T-cell (primary cell): ENCODE results near the gene PRDM16. TPM values are rescaled to one million over a fixed set of nuclear protein-coding genes. Genes with fewer than 3 reads are reported as not detected.

Experiments used
- ATAC-seq, 4 experiments: fragments of 200-7000 bp in 3 of 4; fragments of 150-1000 bp in 1 of 4; cut with Tn5 transposase; replicated peaks in 1 of 4; 1 replicate in 3 of 4; 2 replicates in 1 of 4; pipeline ENCODE4 v1.10.0; 2021; ENCODE audit warnings: moderate library complexity in 3 of 4, mild to moderate bottlenecking in 2 of 4, moderate number of reproducible peaks in 1 of 4
- CTCF ChIA-PET, 2 donors: fragments of 300-600 bp; sonication (Branson Sonifier 250); formaldehyde crosslinking; loops; one replicate each; lab custom pipeline; 2022; ENCODE audit warnings: antibody characterized with exemption in 2 of 2; lab: Charles Lee
- POLR2A ChIA-PET, 2 donors: fragments of 300-600 bp; sonication (Branson Sonifier 250); formaldehyde crosslinking; loops; one replicate each; lab custom pipeline; 2022; ENCODE audit warnings: antibody characterized with exemption in 2 of 2; lab: Charles Lee
- DNase-seq, 35 experiments: peaks; one replicate each; pipeline versions ENCODE4 v3.0.0 to v3.0.0-alpha.2; 2013 to 2023
- H3K27ac ChIP-seq: one replicate; pipeline ENCODE4 v1.5.1; 2013; ENCODE audit warnings: low read length
- H3K27me3 ChIP-seq, 2 experiments: replicated peaks in 1 of 2; 1 replicate in 1 of 2; 2 replicates in 1 of 2; pipeline versions ENCODE4 v1.6.1 to v1.7.0; 2013; ENCODE audit warnings: low read length in 1 of 2, mixed read lengths in 1 of 2; ENCODE audit not compliant: control insufficient read depth in 2 of 2, insufficient read depth in 2 of 2; ENCODE audit errors: extremely low read depth in 1 of 2
- H3K36me3 ChIP-seq, 2 donors: 1 replicate in 1 of 2; 2 replicates in 1 of 2; pipeline versions ENCODE4 v1.6.1 to v1.7.0; 2013; ENCODE audit warnings: low read length in 1 of 2; ENCODE audit not compliant: control insufficient read depth in 2 of 2, insufficient read depth in 1 of 2; ENCODE audit errors: extremely low read depth in 1 of 2
- H3K4me1 ChIP-seq, 2 experiments: 1 replicate in 1 of 2; 2 replicates in 1 of 2; pipeline versions ENCODE4 v1.6.1 to v1.7.0; 2013; ENCODE audit warnings: low read length in 2 of 2, mixed read lengths in 1 of 2; ENCODE audit not compliant: insufficient read depth in 2 of 2, control insufficient read depth in 1 of 2; ENCODE audit errors: extremely low read depth in 1 of 2
- H3K4me3 ChIP-seq, 2 donors: 1 replicate in 1 of 2; 2 replicates in 1 of 2; pipeline versions ENCODE4 v1.5.1 to v1.7.0; 2013; ENCODE audit warnings: mild to moderate bottlenecking in 2 of 2, low read length in 1 of 2, moderate library complexity in 1 of 2; ENCODE audit not compliant: control insufficient read depth in 1 of 2; ENCODE audit errors: extremely low read depth in 1 of 2
- H3K9me3 ChIP-seq: 2 replicates; pipeline ENCODE4 v1.7.0; 2013
- H3K27ac Mint-ChIP-seq, 2 donors: one replicate each; pipeline ENCODE4 v1.8.0; 2020 to 2021; ENCODE audit warnings: mild to moderate bottlenecking in 2 of 2, mixed read lengths in 2 of 2
- H3K27me3 Mint-ChIP-seq, 2 donors: one replicate each; pipeline ENCODE4 v1.8.0; 2021 to 2022; ENCODE audit warnings: mixed read lengths in 2 of 2
- H3K36me3 Mint-ChIP-seq: one replicate; pipeline ENCODE4 v1.8.0; 2021; ENCODE audit warnings: mixed read lengths
- H3K4me1 Mint-ChIP-seq, 3 donors: one replicate each; pipeline ENCODE4 v1.8.0; 2020 to 2022; ENCODE audit warnings: mixed read lengths in 3 of 3, mild to moderate bottlenecking in 1 of 3
- H3K4me3 Mint-ChIP-seq, 3 donors: one replicate each; pipeline ENCODE4 v1.8.0; 2020 to 2022; ENCODE audit warnings: mild to moderate bottlenecking in 3 of 3, mixed read lengths in 3 of 3, moderate library complexity in 3 of 3
- H3K9me3 Mint-ChIP-seq, 3 donors: one replicate each; pipeline ENCODE4 v1.8.0; 2020 to 2022; ENCODE audit warnings: mixed read lengths in 3 of 3
- WGBS: methylation state at CpG from one replicate; pipeline ENCODE4 v1.1.5; 2013; ENCODE audit warnings: missing lambda C conversion rate; ENCODE audit not compliant: insufficient coverage; 5-methylcytosine and 5-hydroxymethylcytosine counted together
- total RNA-seq, 35 experiments: library from RNA in 6 of 35; stranded (reverse) in 6 of 35; fragments of 120-200 nt in 1 of 35; gene quantifications; one replicate each; pipeline versions ENCODE4 v1.2.1 to v1.2.4 and lab custom pipeline; 2013 to 2026

The PRDM16 gene
- total RNA-seq, 5 donors from 2014 or later (not counting 1 experiment from before 2014, with no cell fraction given) = 0.15 to 0.70 (median 0.24) TPM; not detected in 1

DNA sequence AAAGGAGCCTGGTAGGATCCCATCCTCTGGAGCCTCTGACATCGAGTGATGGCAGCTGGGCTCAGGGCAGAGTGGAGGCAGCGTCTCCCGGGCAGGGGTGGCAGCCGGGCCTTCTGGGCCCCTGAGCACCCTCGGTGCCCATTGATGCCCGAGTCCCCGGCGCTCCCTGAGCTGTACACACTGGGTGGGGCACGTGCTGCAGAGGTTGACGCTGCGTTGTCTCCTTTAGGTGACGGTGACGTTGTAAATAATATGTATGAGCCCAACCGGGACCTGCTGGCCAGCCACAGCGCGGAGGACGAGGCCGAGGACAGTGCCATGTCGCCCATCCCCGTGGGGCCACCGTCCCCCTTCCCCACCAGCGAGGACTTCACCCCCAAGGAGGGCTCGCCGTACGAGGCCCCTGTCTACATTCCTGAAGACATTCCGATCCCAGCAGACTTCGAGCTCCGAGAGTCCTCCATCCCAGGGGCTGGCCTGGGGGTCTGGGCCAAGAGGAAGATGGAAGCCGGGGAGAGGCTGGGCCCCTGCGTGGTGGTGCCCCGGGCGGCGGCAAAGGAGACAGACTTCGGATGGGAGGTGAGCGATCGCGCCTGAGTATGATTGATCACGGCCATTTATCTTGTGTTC is 117.0 kb downstream of the PRDM16 start:
- H3K27ac ChIP-seq = no peak overlapping the region
- ATAC-seq = no peak
- peaks cover 15 to 51% of the 10 kb centered on the region in 2 donors for H3K27me3 Mint-ChIP-seq

DNA sequence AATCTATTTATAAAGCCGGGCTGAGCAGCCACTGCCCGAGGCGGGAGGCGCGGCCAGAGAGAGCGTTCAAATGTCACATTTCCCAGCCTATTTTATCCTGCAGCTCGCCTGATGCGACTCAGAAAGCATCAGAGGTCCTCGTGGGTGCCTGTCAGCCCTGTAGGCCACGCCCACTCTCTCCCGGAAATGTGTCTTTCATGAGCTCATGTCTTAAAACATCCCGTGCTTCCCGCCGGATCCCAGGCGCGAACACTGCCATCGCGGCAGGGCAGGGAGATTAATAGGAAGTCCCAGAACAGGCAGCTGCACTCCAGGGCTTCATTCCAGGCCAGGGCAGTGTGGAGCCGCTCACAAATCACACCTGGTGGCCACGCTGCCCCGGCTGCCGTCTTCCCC is 117.5 kb downstream of the PRDM16 start:
- H3K27ac Mint-ChIP-seq = no peak overlapping the region
- POLR2A ChIA-PET = no interaction called here
- no peaks in the 10 kb centered on the region for H3K36me3 Mint-ChIP-seq
- 84% methylated on average over 22 of the region's 22 CpGs for WGBS
- H3K4me1 Mint-ChIP-seq = no peaks in the 10 kb centered on the region
- H3K9me3 Mint-ChIP-seq = no peaks in the 10 kb centered on the region
- ATAC-seq = no peak
- no peak overlapping the region for H3K27ac ChIP-seq
- no peak overlapping the region for H3K4me3 ChIP-seq
- CTCF ChIA-PET = no interaction called here
- no peaks in the 10 kb centered on the region for H3K36me3 ChIP-seq
- no peak for DNase-seq
- no peaks in the 10 kb centered on the region for H3K9me3 ChIP-seq
- H3K27me3 Mint-ChIP-seq = peaks cover 15 to 51% of the 10 kb centered on the region in 2 donors
- no peak overlapping the region for H3K4me3 Mint-ChIP-seq
- H3K27me3 ChIP-seq = peaks cover 0 to 91% of the 10 kb centered on the region in 2 experiments
- H3K4me1 ChIP-seq = no peaks in the 10 kb centered on the region

More for the DNA sequence above, 117.0 kb downstream of the PRDM16 start:
- Histone ChIP-seq H3K27me3 (peaks cover 0 to 89% of the 10 kb centered on the region in 2 experiments), H3K4me3 (no peak overlapping the region), H3K36me3 (no peaks in the 10 kb centered on the region), H3K9me3 (no peaks in the 10 kb centered on the region), H3K4me1 (no peaks in the 10 kb centered on the region)
- no peak overlapping the region for H3K27ac Mint-ChIP-seq
- POLR2A ChIA-PET = no interaction called here
- no peaks in the 10 kb centered on the region for H3K9me3 Mint-ChIP-seq
- CTCF ChIA-PET = no interaction called here
- H3K36me3 Mint-ChIP-seq = no peaks in the 10 kb centered on the region
- no peaks in the 10 kb centered on the region for H3K4me1 Mint-ChIP-seq
- DNase-seq = no peak
- WGBS = 88% methylated on average over 33 of the region's 38 CpGs
- H3K4me3 Mint-ChIP-seq = no peak overlapping the region

DNA sequence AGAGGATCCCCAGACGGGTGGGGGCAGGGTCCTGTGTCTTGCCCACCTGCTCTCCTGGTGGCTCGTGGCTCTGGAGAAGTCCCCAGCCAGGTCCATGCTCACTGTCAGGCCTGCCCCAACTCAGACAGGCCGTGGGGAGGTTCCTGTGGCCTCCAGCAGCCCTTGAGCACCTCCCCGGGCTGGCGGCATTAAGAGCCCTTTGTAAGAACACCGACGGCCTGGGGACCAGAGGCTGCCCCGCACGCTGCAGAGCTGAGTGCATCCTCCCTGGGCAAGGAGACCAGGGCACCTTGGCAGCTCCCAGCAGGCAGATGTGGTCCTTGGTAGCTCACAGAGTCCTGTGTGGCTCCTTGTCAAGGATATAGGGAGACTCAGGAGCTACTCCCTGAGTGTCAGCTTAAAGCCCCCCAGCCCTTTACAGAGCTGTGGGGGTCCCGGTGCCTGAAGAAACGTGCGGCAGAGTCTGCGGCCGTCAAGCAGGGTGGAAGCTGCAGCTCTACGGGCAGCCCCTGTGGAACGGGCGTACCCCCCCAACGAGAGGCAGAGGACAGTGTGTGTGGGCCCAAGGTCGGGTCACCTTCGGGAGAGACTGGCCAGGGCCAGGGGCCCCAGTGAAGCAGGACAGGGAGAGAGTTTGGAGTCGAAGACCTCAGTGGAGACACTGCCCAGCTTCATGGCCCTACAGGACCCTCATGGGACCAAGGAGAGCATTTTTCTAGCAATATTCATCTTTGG is 118.6 kb downstream of the PRDM16 start:
- Histone ChIP-seq H3K27ac (no peak overlapping the region), H3K4me3 (no peak overlapping the region), H3K27me3 (peaks cover 0 to 89% of the 10 kb centered on the region in 2 experiments), H3K4me1 (no peaks in the 10 kb centered on the region), H3K36me3 (no peaks in the 10 kb centered on the region), H3K9me3 (no peaks in the 10 kb centered on the region)
- H3K4me3 Mint-ChIP-seq = no peak overlapping the region
- H3K9me3 Mint-ChIP-seq = no peaks in the 10 kb centered on the region
- 75% methylated on average over 18 of the region's 21 CpGs for WGBS
- POLR2A ChIA-PET = no interaction called here
- no peak overlapping the region for H3K27ac Mint-ChIP-seq
- peaks cover 15 to 51% of the 10 kb centered on the region in 2 donors for H3K27me3 Mint-ChIP-seq
- DNase-seq (no peak), ATAC-seq (no peak)
- no peaks in the 10 kb centered on the region for H3K36me3 Mint-ChIP-seq
- CTCF ChIA-PET = no interaction called here
- no peaks in the 10 kb centered on the region for H3K4me1 Mint-ChIP-seq

DNA sequence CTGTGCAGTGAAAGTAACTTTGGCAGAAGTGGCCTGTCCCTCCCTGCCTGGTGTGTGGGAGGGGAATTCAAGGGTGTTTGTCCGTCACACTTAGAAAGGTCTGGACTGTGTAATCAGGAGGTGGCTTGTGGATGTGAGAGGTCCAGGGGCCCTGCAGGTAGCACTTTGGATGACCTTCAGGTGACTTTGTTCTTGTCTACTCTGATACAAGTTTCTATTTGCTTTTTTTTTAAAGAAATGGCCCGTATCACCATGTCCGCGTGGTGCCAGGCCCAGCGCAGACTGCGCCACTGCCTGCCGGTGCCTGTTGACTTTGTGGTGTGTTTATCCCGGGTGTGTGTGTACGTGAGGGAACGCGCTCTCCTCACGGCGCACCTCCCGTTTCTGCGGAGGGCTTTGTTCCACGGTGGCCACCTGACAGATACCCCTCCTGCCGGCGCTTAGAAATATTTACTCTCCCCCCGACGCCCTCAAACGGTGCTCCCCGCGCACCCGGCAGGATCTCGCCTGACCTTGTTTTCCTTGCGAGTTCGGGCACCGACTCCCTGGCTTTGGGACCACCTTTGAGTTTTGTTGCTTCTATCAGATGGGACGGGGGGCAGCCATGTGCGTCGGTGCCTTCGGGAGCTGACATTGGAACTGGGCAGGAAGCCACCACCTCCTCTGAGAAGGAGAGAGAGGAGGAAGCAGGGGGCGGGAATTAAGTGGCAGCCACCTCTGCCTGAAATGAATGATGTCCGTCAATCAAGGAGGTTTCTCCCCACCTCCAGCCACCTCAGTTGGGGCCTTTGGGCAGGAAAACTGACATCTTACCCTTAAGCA is 119.4 kb downstream of the PRDM16 start:
- POLR2A ChIA-PET = no interaction called here

DNA sequence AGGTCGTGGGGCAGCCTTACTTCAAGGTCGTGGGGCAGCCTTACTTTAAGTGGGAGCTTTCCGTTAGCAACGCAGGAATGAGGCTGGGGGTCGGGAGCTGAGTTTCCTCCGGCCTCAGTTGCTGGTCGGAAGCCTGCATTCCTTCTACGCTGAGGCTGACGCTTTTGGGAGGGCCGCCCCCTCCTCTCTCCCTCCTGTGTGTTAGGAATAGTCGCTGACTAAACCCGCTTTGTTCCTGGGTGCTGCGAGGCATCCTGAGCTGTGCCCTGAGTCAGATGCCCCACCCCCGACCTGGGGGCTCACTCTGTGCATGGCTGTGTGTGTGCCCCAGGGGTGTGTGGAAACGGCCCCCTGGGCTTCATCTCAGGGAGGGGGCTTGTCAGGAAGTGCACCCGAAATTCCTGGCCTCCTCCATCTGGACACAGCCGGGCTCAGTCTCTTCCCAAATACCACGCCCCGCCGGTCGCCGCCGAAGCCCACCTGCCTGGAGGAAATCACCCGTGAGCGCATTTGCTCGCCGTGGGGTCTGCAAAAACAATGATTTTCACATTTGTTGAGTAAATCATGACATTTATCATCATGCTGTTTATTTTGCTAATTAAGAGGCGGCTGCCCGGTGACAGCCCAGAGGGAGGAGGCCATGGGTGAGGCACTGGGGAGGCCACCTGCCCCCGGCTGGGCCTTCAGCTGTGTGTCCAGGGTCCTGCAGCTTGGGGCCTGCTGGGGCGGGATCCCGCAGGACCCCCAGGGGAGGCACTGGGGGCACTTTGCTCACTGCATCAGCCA is 121.4 kb downstream of the PRDM16 start:
- H3K4me3 ChIP-seq = no peak overlapping the region
- Mint-ChIP-seq H3K4me3 (no peak overlapping the region), H3K36me3 (no peaks in the 10 kb centered on the region), H3K27ac (no peak overlapping the region), H3K27me3 (peaks cover 6 to 35% of the 10 kb centered on the region in 2 donors), H3K4me1 (no peaks in the 10 kb centered on the region), H3K9me3 (no peaks in the 10 kb centered on the region)
- ChIA-PET POLR2A (no interaction called here), CTCF (no interaction called here)
- no peaks in the 10 kb centered on the region for H3K9me3 ChIP-seq
- peaks cover 0 to 66% of the 10 kb centered on the region in 2 experiments for H3K27me3 ChIP-seq
- ATAC-seq = no peak
- DNase-seq = no peak
- H3K27ac ChIP-seq = no peak overlapping the region
- H3K4me1 ChIP-seq = no peaks in the 10 kb centered on the region
- 80% methylated on average over 25 of the region's 32 CpGs for WGBS
- no peaks in the 10 kb centered on the region for H3K36me3 ChIP-seq

More for the DNA sequence above, 119.4 kb downstream of the PRDM16 start:
- Mint-ChIP-seq H3K36me3 (no peaks in the 10 kb centered on the region), H3K27me3 (peaks cover 15 to 51% of the 10 kb centered on the region in 2 donors), H3K4me3 (no peak overlapping the region), H3K4me1 (no peaks in the 10 kb centered on the region), H3K27ac (no peak overlapping the region), H3K9me3 (no peaks in the 10 kb centered on the region)
- ATAC-seq (no peak), DNase-seq (no peak)
- H3K4me1 ChIP-seq = no peaks in the 10 kb centered on the region
- H3K27ac ChIP-seq = no peak overlapping the region
- H3K27me3 ChIP-seq = peaks cover 0 to 85% of the 10 kb centered on the region in 2 experiments
- no peaks in the 10 kb centered on the region for H3K9me3 ChIP-seq
- CTCF ChIA-PET = no interaction called here
- no peaks in the 10 kb centered on the region for H3K36me3 ChIP-seq
- no peak overlapping the region for H3K4me3 ChIP-seq
- 57% methylated on average over 22 of the region's 34 CpGs for WGBS

DNA sequence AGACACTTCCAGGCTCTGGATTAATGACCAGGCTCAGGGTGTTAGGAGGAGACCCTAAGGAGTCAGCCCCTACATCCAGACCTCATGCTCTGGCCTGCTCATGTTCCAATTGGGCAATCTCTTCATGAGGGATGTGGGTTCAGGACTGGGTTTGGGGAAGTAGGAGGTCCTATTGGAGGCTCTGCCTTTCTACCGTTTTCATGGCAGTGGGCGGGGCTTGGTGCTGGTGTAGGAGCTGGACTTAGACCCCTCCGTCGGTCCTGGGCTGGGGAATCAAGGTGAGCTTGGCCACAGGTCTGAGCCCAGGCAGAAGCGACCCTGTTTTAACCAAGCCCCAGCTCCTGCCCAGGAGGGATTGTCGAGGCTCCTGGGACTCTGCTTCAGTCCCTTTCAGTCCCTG is 123.4 kb downstream of the PRDM16 start:
- H3K4me1 Mint-ChIP-seq = no peaks in the 10 kb centered on the region
- ATAC-seq = no peak
- no peak overlapping the region for H3K4me3 Mint-ChIP-seq
- H3K27me3 Mint-ChIP-seq = peaks cover 6 to 22% of the 10 kb centered on the region in 2 donors
- no peak for DNase-seq
- Histone ChIP-seq H3K27ac (no peak overlapping the region), H3K4me1 (no peaks in the 10 kb centered on the region), H3K27me3 (peaks cover 0 to 48% of the 10 kb centered on the region in 2 experiments), H3K4me3 (no peak overlapping the region), H3K36me3 (no peaks in the 10 kb centered on the region), H3K9me3 (no peaks in the 10 kb centered on the region)
- no peaks in the 10 kb centered on the region for H3K9me3 Mint-ChIP-seq
- no peaks in the 10 kb centered on the region for H3K36me3 Mint-ChIP-seq
- POLR2A ChIA-PET = no interaction called here
- WGBS = 74% methylated on average over 6 of the region's 6 CpGs
- CTCF ChIA-PET = no interaction called here
- no peak overlapping the region for H3K27ac Mint-ChIP-seq
